ENCODE results near the gene ITPA.

Gene ITPA

DNA sequence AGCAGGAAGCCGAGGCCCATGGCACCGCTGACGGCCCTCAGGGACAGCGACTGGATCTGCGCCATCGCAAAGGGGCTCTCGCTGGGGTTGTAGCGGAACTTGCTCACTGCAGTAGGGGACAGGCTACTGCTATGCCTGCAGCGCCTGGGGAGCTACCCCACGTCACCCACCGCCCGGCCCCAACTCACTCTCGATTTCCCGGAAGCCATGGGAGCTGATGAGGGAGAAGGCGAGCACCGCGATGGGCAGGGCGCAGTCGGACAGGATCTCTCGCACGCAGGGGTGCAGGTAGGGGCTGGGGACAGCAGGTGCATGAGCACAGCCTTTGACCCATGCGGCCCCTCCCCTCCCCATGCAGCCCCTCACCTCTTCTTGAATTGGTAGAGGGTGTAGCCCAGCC lies 19.9 kb downstream of the ITPA start:
- no peak for DNase-seq (ENCODE audit: low spot score)

DNA sequence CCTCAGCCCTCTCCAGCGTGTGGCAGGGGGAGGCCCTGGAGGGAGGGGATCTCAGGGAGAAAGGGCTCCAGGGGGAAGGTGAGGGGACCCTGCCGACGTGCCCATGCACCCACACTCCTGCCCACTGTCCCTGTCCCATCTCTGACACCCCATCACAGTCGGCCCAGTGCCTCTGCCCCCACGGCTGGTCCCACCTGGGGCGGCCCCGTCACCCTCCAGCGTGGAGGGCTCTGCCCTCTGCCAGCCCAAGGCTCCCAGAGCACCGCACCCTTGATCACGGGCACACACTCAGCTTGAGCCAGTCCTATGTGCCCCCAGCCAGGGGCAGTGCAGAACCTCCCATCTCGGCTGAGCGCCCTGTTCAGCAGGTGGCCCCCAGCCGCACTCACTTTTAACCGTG lies 20.5 kb downstream of the ITPA start:
- no peak for DNase-seq (ENCODE audit: low spot score)

DNA sequence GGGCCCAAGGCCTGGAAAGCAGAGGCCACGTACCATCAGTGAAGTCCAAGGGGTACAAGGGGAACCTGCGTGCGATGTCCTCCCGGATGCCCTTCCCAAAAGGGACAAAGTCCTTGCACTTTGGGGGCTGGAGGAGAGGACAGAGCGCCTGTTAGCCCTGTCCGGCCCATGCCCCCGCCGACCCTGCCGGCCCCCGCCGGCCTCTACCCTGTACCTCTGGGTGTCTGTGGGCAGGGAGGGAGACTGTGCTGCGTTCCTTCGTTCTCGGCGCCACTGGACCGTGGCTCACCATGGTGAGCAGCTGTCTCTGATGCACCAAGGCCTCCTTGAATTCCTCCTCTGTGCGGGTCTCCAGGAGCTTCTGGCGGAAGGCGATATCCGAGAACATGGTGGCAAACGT lies 21.8 kb downstream of the ITPA start:
- no peak for DNase-seq (ENCODE audit: low spot score)

DNA sequence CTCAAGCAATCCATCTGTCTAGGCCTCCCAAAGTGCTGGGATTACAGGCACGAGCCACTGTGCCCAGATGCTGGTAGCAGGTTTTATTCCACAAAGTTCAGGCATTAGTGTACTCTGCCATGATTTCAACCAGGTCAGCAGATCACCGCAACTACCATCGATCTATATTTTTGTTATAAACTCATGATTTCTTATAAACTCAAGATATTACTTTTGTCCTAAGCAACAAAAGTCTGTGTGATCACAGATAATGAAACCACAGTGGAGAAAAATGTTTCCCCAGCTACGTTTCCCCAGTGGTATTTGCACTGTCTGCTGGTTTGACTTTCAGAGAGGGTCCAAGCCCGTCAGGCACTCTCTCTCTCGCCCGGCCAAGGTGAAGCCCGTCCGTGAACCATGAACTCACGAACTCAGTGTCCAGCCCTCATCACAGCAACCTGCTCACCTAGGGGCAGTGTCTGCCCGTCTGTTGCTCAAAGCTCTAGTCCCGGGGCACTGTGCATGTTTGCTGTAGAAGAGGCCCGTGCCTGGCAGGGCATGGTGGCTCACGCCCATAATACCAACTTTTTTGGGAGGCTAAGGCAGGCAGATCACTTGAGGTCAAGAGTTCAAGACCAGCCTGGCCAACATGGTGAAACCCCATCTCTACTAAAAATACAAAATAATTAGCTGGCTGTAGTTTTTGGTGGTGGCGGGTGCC lies 22.7 kb downstream of the ITPA start:
- no peak for DNase-seq (ENCODE audit: low spot score)

DNA sequence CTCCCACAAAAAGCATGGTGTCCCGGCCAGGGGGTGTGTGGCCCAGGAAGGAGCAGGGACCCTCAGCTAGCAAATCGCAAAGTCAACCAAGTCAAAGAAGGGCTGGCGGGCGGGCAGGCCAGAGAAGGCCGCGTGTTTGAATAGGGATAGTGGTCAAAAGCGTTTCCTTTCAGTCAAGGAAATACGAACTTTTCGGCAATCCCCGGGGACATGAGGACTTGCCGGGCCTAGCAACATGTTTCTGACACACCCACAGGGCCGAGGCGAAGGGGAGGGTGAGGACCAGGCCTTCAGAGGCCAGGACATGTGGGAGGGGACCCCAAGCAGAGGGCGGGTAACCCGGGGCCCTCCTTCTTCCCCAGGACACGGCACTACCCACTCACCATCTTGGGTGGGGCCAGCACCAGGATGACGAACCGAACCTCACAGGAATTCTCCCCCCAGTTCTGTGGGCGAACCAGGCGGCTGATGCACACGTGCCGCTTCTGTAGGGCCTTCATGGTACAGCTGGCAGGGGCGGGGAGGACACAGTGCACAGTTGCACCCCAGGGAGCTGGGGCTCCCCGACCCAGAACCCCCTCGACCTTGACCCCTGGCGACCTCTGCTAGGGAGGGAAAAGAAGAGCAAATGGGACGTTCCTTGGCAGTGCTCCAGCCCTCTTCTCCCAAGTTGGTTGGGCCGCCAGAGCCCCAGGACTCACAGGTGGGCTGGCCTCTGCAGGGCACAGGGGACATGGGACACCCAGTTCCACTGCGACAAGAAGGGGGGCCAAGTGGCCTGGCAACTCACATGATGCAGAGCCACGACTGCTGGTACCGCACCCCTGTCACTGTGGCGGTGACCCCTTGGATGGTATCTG lies 24.1 kb downstream of the ITPA start:
- no peak for DNase-seq (ENCODE audit: low spot score)

DNA sequence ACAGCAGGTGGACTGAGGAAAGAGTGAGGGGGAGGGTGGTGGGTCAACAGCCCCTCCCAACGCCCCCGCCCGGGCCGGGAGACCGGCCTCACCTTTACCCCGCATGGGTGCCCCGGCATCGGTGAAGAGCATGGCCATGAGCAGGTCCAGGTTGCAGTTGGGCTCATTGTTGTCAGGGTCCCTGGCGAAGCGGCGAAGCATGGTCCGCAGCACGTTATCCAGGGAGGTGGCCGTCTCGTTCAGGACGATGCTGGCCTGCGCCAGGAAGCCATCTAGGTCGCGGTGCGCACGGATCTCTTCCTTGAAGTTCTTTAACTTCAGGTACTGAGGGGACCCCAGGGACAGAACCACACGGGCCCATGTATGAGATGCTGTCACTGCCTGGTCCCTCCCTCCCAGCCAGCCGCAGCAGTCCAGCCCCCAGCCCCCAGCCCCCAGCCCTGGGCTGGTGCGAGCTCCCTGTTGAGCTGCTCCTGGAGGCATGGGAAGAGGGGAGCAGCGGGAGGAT lies 24.7 kb downstream of the ITPA start:
- no peak for DNase-seq (ENCODE audit: low spot score)

DNA sequence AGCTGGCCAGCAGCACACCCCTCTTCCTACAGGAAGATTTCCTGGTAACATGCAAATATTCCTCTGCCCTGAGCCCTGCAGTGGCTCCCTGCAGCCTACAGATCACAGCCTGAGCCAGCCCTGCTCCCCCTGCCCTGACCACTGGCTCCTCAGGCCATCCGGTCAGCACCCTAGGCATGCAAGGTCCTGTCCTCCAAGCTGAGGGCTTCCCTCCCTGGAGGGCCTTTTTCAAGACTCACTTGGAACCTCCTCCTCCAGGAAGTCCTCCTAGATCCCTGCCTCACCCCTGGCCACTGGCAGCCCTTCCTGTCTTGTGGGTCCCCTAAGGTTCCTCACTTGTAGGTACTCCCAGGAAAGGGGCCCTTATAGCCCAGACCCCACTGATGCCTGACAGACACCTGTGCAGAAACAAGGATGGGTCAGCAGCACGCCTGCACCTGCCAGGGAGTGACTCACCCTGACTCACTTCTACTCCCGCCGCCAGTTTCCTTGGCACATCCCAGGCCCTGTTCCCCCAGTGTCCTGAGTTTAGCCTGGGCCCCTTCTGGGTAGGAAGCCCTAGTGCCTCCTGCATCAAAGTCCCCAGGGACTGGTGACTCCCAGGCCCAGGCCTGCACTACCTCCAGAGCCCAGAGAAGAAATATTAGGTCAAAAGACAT lies 26.5 kb downstream of the ITPA start:
- no peak for DNase-seq (ENCODE audit: low spot score)

DNA sequence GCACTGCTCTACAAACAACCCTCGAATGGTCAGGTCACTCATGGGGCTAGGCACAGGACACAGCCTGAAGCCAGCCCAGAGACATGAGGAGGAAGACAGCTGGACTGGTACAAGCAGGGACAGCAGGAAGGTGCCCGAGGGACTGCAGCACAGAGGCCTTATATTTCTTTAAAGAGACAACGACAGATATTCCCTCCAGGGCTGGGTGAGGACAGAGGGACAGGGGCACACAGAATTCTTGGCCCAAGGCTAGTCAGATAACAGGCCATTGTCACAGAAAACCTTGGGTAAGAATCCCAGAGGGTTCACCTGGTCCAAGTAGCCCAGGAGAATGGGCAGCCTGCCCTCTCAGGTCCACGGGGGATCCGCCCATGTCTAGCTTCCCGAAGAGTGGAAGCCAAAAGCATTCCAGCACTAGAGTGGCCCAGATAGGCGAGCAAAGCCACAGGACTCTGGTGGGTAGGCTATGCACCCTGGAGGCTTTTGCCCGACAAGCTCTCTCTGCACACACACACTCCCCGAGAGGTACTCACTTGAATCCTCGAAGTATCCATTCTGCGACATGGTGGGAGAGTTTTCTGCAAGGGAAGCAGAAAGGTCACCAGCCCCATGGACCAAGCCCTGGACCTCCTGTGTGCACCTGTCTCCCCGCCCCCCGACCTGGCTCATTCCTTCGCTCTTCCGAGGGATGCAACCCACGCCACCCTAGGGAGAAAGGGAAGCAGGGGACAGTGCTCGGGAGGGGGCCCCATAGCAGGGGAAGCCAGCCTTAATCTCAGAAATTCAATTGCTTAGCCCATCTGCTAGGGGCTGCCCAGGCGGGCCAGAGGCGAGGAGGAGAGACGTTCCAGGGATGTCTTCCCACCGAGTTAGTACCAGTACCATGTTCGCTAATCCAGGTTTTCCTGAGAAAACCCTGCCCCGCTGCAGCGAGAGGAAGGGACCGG lies 28.0 kb downstream of the ITPA start:
- no peak for DNase-seq (ENCODE audit: low spot score)

DNA sequence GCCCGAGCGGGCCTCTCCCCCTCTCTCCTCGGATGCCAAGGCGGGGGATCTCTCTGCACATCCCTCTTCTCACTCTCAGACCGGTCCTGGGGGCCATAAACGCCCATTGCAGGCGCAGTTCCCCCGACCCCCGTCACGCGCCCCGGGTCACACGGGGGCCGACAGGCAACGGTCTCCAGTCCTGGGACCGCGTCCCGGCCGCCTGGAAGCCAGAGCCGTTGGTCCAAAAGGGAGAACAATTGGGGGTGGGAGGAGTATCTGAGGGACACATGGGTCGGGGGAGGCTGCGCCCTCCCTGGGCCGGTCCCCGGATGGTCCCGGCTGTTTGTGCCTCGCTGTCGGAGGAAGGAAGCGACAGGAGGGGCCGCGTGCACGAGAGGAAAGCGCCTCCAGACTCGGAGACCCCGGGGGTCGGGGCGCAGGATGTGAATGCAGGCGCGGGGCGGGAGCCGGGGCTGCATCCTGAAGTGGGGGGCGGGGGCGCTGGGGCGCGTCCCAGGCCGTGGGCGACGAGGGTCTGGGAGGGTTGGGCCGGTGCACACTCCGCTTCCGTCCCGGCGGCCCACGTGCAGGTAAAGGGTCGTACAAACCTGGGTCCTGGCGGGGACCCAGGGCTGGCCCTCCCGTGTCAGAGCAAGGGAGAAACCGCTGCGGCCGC lies 28.8 kb downstream of the ITPA start:
- DNase-seq (ENCODE audit: low spot score) = no peak

DNA sequence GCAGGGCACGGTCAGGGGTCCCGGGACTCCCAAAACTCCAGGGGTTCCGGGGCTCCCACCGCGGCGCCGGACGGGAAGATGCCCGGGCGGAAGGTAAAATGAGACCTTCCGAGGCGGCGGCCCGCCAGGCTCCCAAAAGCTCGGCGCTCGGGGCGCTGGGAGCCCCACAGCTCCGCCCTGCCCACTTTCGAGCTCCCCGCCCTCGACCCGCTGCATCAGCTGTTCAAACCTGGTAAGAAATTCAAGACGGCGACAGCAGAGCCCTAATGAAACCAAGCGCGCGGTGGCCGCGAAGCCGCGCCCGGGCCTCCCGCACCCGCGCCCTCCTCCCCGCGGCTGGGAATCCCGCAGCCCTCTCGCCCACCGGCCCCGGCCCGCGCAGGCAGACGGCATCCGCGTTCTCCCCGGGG lies 29.3 kb downstream of the ITPA start:
- no peak for DNase-seq (ENCODE audit: low spot score)

DNA sequence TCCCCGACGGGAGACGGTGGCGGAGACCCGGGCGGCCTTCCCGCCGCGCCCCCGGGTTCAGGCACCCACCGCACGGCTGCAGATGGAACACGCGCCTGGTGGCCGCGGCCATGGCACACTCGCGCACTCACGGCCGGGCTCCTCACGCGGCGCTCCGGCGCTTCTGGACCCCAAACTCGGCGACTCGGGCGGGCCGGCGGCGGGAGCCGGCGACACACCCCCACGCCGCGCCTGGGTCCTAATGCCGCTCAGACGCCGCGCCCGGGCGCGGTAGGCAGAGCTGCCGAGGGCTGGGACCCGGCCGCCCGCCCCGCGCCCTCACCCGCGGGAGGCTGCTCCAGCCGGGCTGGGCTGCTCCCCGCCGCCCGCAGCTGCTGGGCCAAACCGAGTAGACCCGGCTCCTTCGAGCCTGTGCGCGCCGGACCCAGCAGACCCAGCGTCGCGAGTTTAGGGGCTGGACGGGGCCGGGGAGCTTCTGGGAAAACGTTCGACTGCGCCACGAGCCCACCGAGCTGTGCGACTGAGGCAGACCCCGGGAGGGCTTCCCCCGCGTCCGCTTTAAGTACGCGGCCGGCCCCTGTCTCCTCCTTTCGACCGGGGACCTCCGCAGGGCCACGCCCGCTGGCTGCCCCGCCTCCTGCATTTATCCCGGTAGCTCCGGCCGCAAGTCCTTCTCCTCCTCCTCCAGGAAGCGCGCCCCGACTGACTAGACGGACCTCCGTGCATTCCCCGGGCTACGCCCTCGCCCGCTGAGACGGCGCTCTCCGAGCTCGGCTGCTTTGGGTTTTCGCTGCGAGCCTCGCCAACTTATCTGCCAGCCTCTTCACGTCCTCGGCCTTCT lies 29.9 kb downstream of the ITPA start, which contains the start of gene SLC4A11:
TSS of gene SLC4A11 (minus strand) at position 165 of the 841 bp plus-strand sequence. CDS start at position 112, 53 bp downstream.
- no peak for DNase-seq (ENCODE audit: low spot score)

DNA sequence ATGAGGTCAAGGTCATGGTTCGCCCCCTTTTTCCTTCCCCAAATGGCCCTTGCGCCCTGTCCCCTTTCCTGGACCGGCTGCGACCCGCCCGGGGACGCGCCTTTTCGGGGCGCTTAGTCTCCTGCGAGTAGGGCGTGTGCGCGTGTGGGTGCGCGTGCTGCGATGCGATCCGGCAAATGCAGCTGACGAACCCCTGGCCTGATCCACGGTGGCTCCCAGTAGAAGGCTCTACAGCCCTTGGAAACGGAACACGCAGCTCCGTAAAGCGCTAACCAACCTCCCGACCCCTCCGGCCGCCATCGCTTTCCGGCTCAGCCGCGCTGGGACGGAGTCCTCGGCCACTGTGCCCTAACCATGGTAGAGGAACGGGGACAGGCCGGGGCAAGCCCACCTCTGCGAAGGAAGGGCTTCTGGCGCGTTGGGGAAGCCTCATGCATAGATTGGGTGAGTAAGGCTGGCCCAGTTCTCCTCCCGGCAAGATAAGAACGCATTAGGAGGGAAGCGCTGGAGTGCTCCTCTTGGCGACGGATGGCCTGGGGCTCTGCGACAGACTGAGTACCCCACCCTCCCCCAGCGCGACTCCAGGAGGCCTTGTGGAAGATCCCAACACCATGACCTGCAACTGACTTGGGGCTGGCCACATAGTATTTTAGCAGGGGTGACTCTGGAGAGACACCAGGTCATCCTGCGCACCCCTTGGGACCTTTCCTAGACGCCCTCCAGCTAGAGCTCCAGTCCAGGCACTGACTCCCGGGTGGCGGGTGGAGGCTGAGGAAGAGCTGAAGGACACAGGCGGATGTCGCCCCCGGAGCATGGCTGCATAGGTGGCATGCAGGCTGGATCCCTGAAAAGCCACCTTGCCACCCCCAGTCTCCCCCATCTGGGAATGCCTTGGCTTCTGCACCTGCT lies 30.8 kb downstream of the ITPA start:
- no peak for DNase-seq (ENCODE audit: low spot score)

DNA sequence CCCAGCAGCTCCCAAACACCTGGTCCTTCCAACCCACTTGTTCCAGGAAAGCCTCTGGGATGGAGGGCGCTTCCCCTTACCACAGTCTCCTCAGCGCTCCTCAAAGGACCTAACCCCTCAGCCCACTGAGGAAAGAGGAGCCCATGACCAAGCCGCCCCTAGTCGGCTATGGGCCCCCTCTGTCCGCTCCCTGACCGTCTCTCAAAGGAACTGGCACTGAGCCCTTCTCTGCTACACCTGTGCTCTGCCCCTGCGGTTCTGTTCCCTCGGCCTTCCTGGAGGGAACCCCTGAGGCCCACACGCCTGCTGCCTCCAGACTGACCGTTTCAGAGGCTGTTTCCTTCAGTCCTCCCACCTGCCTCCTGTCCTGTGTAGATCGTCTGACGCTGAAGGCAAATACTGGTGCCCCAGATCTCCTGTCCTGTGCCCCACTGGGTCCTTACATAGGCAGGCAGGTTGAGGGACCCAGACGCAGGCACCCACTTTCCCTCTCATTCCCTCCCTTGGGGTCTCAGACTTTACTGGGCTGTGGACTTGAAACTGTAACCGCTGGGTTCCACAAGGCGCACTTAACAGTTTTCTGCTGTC lies 31.6 kb downstream of the ITPA start:
- no peak for DNase-seq (ENCODE audit: low spot score)

DNA sequence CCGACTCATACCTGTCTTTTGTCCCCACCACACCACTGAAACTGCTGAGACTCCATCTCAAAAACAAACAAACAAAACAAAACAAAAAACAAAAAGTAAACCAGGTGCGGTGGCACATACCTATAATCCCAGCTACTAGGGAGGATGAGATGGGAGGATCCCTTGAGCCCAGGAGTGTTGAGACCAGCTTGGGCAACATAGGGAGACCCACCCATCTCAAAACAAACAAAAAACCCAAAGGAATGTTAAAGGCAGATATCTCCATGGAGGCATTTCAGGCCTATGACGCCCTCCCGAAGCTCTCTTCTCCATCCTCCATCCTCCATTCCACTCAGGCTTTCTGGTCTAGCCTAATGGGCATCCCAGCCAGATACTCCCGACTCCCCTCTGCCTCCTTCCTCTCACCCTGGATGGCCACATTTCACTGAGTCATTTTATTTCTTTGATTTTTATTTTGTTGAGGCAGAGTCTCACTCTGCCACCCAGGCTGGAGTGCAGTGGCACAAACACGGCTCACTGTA lies 32.9 kb downstream of the ITPA start:
- DNase-seq (ENCODE audit: low spot score) = no peak

DNA sequence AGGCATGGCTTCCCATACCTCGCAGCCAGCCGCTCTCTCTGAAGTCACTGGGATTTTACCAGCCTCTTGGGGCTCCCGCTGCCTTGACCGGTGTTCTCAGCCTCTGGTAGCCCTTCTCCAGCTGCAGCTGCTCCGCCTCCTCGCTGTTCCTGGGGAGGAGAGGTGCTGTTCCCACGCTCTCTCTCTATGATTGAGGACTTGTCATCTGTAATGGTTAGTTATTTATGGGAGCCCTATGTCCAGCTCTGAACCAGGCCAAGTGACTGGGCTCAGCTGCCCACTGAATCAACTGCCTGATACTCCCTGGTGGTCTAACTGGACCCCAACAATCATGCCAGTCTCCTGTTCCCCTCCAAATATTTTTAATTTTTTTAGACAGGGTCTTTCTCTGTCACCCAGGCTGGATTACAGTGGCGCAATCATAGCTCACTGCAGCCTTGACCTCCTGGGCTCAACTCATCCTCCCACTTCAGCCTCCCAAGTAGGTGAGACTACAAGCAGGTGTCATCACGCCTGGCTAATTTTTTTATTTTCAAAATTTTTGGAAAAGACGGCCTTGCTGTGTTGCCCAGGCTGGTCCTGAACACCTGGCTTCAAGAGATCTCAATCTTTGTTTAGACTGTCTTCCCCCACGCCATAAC lies 34.5 kb downstream of the ITPA start:
- DNase-seq (ENCODE audit: low spot score) = no peak

DNA sequence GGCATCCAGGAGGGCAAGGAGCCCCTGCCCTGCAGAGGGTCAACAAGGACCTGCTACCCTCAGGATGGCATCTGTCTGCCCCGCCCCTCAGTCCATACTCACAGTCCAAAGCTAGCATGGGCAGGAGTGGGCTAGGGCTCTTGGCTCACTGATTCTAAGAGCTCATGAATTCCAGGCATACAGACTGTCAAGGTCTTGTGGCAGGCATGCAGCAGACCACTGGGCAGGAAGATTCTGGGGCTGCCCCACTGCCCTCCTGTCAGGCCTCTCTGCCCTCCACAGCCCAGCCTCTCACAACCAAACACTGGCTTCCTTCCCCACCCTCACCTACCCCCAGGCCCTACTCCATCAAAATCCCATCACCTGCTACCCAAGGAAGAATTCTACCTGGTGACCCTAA lies 35.3 kb downstream of the ITPA start:
- DNase-seq (ENCODE audit: low spot score) = no peak

DNA sequence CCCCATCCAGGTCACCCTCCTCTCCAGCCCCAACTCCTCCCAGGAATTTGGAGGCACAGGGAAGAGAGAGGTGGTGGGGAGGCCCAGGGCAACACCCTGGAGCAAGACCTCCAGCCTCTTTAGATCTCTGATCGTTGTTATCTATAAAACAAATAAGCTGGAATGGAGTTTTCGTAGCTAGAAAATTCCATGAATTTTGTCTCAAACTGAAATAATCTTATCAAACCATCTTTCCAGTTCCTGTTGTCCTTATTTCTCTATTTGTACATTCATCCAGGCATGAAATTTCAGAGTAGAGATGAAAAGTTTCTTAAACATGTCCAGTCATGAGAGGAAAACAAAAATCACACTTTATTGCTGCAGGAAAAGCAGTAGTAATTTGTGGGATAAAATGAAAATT lies 35.9 kb downstream of the ITPA start:
- no peak for DNase-seq (ENCODE audit: low spot score)

DNA sequence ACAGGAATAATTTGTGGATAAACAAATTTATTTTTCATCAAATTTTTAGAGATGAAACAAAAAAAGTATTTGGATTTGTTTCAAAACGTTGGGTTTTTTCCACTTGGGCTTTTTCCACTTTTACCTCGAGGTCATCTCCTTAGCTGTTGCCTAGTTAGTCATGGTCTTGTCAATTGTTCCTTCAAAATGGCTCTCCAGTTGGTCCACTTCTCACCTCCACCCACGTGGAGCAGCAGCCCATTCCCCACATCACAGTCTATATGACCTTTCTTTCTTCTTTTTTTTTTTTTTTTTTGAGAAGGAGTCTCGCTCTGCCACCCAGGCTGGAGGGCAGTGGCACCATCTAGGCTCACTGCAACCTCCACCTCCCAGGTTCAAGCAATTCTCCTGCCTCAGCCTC lies 36.4 kb downstream of the ITPA start:
- DNase-seq (ENCODE audit: low spot score) = no peak
